ENCODE data around the gene MAN1C1.

Gene MAN1C1

GRCh38 chr1:25616095-25616986 is at the start of gene MAN1C1:
MAN1C1 (plus strand) TSS chr1:25616791; CDS start chr1:25617798, 1,007 bp downstream.
- TF ChIP-seq, protein P1, sequence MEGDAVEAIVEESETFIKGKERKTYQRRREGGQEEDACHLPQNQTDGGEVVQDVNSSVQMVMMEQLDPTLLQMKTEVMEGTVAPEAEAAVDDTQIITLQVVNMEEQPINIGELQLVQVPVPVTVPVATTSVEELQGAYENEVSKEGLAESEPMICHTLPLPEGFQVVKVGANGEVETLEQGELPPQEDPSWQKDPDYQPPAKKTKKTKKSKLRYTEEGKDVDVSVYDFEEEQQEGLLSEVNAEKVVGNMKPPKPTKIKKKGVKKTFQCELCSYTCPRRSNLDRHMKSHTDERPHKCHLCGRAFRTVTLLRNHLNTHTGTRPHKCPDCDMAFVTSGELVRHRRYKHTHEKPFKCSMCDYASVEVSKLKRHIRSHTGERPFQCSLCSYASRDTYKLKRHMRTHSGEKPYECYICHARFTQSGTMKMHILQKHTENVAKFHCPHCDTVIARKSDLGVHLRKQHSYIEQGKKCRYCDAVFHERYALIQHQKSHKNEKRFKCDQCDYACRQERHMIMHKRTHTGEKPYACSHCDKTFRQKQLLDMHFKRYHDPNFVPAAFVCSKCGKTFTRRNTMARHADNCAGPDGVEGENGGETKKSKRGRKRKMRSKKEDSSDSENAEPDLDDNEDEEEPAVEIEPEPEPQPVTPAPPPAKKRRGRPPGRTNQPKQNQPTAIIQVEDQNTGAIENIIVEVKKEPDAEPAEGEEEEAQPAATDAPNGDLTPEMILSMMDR (IDR thresholded peaks at IDR 0.05; ENCODE audit: extremely low read depth, missing control alignments): no peak
- DNase-seq (ENCODE audit: low spot score): peak; percentile 98

- DNase-seq (ENCODE audit: low spot score): no peak
- TF ChIP-seq, protein P1 (IDR thresholded peaks at IDR 0.05; ENCODE audit: extremely low read depth, missing control alignments): no peak
These were observed 48.9 kb upstream of the MAN1C1 start for GRCh38 chr1:25567710-25568089.

DNA sequence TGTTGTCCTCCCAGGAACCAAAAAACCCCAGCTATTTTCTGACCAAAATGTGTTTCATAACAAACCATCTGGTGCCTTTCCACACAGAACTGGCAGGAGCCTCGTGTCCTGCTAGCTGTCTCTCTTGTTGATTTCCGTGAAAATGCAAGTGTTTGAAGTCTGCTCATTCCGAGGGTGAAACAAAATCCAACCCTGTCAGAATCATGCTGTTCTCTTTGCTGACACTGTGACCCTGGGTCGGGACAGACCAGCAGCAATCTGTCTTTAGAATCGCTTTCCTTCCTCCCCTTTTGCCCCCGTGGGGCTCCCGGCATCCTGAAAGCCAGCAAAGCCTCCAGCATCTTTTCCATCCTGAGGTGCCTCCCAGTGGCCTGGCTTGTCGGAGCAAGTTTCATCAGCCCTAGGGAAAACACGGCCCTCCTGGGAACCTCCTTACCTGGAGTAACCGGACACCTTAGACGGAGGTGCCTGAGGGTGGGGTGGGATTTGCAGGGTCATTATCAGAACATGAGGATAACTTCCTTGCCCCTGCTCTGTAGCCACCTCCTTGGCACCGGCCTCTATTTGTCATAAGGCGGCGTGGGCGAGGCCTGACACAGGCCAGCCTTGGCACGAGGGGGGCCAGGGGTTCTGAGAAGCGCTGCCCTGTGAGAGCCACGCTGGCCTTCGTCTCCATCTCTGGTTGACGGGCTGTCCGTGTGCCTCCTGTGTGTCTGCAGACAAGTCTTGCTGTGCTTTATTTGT is 48.3 kb upstream of the MAN1C1 start:
- DNase-seq (ENCODE audit: low spot score): no peak
- TF ChIP-seq, protein P1 (IDR thresholded peaks at IDR 0.05; ENCODE audit: extremely low read depth, missing control alignments): no peak

- DNase-seq (ENCODE audit: low spot score): no peak
- TF ChIP-seq, protein P1 (IDR thresholded peaks at IDR 0.05; ENCODE audit: extremely low read depth, missing control alignments): no peak
These were observed 47.6 kb upstream of the MAN1C1 start for GRCh38 chr1:25568834-25569596.

DNA sequence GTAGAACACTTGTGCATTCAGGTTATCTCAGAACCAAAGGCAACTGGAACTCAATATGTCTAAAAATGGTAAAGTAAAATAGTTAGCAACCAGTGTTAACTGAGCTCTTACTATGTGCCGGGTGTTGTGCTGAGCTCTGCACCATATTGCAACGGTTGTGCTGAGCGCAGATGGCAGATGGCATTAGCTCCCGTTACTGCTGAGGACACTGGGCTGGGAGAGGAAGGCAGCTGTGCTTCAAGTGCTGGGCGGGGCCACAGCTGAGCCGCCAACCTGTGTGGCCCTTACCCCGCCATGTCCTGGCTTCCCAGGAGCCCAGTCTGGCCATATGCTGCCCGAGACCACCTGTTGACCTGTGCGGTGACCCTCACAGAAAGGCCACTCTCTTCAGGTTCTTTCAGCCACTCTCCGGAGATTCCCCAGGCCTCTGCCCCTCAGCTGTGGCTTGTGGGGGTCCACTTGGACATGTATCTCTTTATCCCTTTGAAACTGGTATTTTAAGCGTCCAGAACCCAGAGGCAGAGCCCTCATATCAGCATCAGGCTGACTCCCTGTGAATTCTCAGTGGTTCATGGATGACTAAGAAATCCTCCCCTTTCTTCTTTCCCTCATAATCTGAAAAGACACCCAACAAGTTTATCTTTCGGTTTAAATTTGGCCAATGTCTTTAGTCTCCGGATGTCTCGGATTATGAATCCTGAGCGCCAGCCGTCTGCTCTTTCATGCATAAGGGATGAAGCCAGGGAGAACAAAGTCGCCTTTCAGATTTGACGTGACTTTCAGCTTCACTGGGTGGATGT is 46.8 kb upstream of the MAN1C1 start:
- TF ChIP-seq, protein P1 (IDR thresholded peaks at IDR 0.05; ENCODE audit: extremely low read depth, missing control alignments): no peak
- no peak for DNase-seq (ENCODE audit: low spot score)

DNA sequence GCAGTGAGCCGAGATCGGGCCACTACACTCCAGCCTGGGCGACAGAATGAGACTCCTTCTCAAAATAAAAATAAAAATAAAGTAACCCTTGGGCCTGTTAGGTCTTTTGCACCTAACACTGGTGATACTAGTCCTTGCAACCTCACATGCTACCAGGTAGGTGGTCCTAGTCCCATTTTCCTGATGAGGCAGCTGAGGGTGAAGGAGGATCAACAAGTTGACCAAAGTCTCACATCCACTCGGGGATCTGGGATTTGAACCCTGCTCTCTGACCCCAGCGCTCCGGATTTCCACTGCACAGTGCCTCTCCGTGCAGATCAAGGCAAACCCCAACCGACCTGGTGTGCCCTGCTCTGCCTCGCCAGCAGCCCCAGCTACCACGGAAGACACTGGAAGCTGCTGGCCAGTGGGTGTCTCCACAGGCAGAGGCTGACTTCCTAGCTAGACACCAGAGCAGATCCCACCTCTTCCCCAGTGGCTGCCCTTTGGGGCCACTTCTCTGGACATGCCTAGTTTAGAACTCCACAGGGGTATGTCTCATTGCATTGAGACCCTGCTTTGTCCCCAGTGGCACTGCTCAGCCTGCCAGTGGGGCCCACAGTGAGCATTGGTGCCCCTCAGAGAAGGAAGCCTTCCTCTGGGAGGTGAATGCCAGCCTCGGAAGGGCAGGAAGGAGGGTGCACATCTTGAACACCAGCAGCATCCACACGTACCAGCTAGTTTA is 45.6 kb upstream of the MAN1C1 start:
- DNase-seq (ENCODE audit: low spot score): no peak
- TF ChIP-seq, protein P1 (IDR thresholded peaks at IDR 0.05; ENCODE audit: extremely low read depth, missing control alignments): no peak

Data from GM20000 (cell line).